Calu3 (cell line): Measurements from ENCODE around the gene FAM107A. TPM values are rescaled to one million over a fixed set of nuclear protein-coding genes. Genes with fewer than 3 reads are reported as not detected.

Experiments used
- BruUV-seq: library from RNA; stranded (reverse); fragments of 400-500 nt; replicated peaks from 2 replicates; lab custom pipeline; 2021; lab: Mats Ljungman, UMichigan
- CTCF ChIA-PET: fragments of 300-600 bp; sonication (Branson Sonifier 250); formaldehyde crosslinking; loops from one replicate; lab custom pipeline; 2022; ENCODE audit warnings: antibody characterized with exemption; lab: Charles Lee
- DNase-seq: peaks from one replicate; pipeline ENCODE4 v3.0.0; 2022
- H3K27ac Mint-ChIP-seq: one replicate; pipeline ENCODE4 v1.8.0; 2022; ENCODE audit warnings: mixed read lengths; ENCODE audit not compliant: unreplicated experiment
- H3K27me3 Mint-ChIP-seq: one replicate; pipeline ENCODE4 v1.8.0; 2022; ENCODE audit warnings: mixed read lengths; ENCODE audit not compliant: unreplicated experiment
- H3K36me3 Mint-ChIP-seq: one replicate; pipeline ENCODE4 v1.8.0; 2022; ENCODE audit warnings: mild to moderate bottlenecking, moderate library complexity, mixed read lengths; ENCODE audit not compliant: insufficient read depth, unreplicated experiment
- H3K4me1 Mint-ChIP-seq: one replicate; pipeline ENCODE4 v1.8.0; 2022; ENCODE audit warnings: mild to moderate bottlenecking, low read depth, mixed read lengths; ENCODE audit not compliant: unreplicated experiment
- H3K4me3 Mint-ChIP-seq: one replicate; pipeline ENCODE4 v1.8.0; 2022; ENCODE audit warnings: mild to moderate bottlenecking, low read depth, moderate library complexity, mixed read lengths; ENCODE audit not compliant: unreplicated experiment
- H3K9me3 Mint-ChIP-seq: one replicate; pipeline ENCODE4 v1.8.0; 2022; ENCODE audit warnings: low read depth, mixed read lengths; ENCODE audit not compliant: unreplicated experiment
- intact Hi-C: fragments of 100-400 bp; cut with micrococcal nuclease; formaldehyde crosslinking; loops from one replicate; pipeline ENCODE4 v1.10.0; 2022; ENCODE audit not compliant: unreplicated experiment
- total RNA-seq: library from RNA; stranded (reverse); gene quantifications from 2 replicates; pipeline ENCODE4 v1.2.3, GENCODE V29; 2022
- TF ChIP-seq, protein P1 (sequence below): fragments of 200-600 bp; IDR thresholded peaks from one replicate; pipeline ENCODE4 v1.8.0; 2022; ENCODE audit warnings: antibody characterized with exemption; ENCODE audit not compliant: unreplicated experiment

Gene FAM107A
- total RNA-seq, 1 experiment from 2014 or later, result not detected

DNA sequence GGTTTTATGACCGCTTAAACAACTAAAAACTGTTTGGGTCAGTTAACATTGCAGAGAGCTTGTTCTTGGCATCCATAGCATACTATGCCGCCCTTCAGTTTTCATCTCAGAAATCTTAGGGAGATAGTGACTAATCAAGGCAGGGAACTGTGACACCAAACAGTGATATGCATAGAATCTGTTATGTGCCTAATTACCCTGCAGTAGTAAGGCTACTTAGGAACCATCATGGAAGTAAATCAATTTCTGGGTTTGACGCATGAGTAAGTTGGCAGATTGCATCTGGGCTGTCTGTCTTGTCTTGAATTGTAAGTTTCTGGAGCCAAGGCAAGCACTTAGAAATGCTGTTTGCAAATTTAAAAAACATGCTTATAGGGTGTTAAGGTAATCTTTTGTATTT lies 62.8 kb downstream of the FAM107A start:
- CTCF ChIA-PET, result no interaction called here
- Mint-ChIP-seq H3K4me1 (no peaks in the 10 kb centered on the region), H3K27me3 (no peaks in the 10 kb centered on the region), H3K4me3 (no peak overlapping the region), H3K27ac (no peak overlapping the region), H3K9me3 (no peaks in the 10 kb centered on the region), H3K36me3 (no peaks in the 10 kb centered on the region)
- BruUV-seq, result no TSS peak
- intact Hi-C loops, result no loop called here
- DNase-seq, result no peak
- TF ChIP-seq, protein P1, sequence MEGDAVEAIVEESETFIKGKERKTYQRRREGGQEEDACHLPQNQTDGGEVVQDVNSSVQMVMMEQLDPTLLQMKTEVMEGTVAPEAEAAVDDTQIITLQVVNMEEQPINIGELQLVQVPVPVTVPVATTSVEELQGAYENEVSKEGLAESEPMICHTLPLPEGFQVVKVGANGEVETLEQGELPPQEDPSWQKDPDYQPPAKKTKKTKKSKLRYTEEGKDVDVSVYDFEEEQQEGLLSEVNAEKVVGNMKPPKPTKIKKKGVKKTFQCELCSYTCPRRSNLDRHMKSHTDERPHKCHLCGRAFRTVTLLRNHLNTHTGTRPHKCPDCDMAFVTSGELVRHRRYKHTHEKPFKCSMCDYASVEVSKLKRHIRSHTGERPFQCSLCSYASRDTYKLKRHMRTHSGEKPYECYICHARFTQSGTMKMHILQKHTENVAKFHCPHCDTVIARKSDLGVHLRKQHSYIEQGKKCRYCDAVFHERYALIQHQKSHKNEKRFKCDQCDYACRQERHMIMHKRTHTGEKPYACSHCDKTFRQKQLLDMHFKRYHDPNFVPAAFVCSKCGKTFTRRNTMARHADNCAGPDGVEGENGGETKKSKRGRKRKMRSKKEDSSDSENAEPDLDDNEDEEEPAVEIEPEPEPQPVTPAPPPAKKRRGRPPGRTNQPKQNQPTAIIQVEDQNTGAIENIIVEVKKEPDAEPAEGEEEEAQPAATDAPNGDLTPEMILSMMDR, result no peak

Other genes starting within 250 kb of the FAM107A start
- 8.6 and 10.8 TPM in 2 replicates for gene PXK, start 244.5 kb downstream of the FAM107A start, total RNA-seq
- gene PDHB, start 143.6 kb downstream of the FAM107A start, total RNA-seq, result 45.4 and 47.6 TPM in 2 replicates
- 10.7 and 11.4 TPM in 2 replicates for gene KCTD6, start 85.3 kb downstream of the FAM107A start, total RNA-seq
- 1.1 and 1.4 TPM in 2 replicates for gene ACOX2, start 40.2 kb downstream of the FAM107A start, total RNA-seq
- gene FAM3D, start 89.4 kb upstream of the FAM107A start, total RNA-seq, result 3.0 and 3.8 TPM in 2 replicates